AG09309 (cell line): Measurements from ENCODE around the gene PRSS2.
"Not testable (repeated sequence)": the region's sequence is repeated elsewhere in the genome, so short reads cannot be mapped to it uniquely, and the experiment has no call there.

Experiments
- DNase-seq: peaks from one replicate; pipeline ENCODE4 v3.0.0-alpha.2; 2010; ENCODE audit warnings: low read depth
- H3K4me3 ChIP-seq: 2 replicates; pipeline ENCODE4 v1.5.1; 2011; ENCODE audit warnings: mild to moderate bottlenecking, low read depth, low read length, moderate library complexity; ENCODE audit not compliant: control insufficient read depth
- CTCF ChIP-seq: IDR thresholded peaks from 2 replicates; pipeline ENCODE4 v1.5.1; 2011; ENCODE audit warnings: mild to moderate bottlenecking, low read depth, low read length, inconsistent platforms; ENCODE audit not compliant: insufficient read depth, control insufficient read depth; ENCODE audit errors: missing control alignments

Gene PRSS2

GRCh38 chr7:142773230-142773629 lies 2.5 kb downstream of the PRSS2 start:
- no peak for TF ChIP-seq CTCF
- no peak for DNase-seq

GRCh38 chr7:142773937-142774744 lies 3.4 kb downstream of the PRSS2 start:
- H3K4me3 ChIP-seq = no peak overlapping the region
- no peak for TF ChIP-seq CTCF
- DNase-seq = no peak

More at GRCh38 chr7:142773230-142773629, 2.5 kb downstream of the PRSS2 start:
- no peak overlapping the region for H3K4me3 ChIP-seq

GRCh38 chr7:142774826-142775225 lies 4.1 kb downstream of the PRSS2 start:
- TF ChIP-seq CTCF = no peak
- H3K4me3 ChIP-seq = no peak overlapping the region
- DNase-seq = no peak

- DNase-seq, H3K4me3 ChIP-seq: not testable (repeated sequence)
These were observed 4.8 kb downstream of the PRSS2 start for GRCh38 chr7:142775351-142776115.

GRCh38 chr7:142776206-142776844 lies 5.6 kb downstream of the PRSS2 start:
- DNase-seq = peak; percentile 32
- no peak overlapping the region for H3K4me3 ChIP-seq

GRCh38 chr7:142776845-142777225 lies 6.1 kb downstream of the PRSS2 start:
- not testable (repeated sequence) for DNase-seq, H3K4me3 ChIP-seq

More at GRCh38 chr7:142776206-142776844, 5.6 kb downstream of the PRSS2 start:
- no peak for TF ChIP-seq CTCF

GRCh38 chr7:142777318-142777717 lies 6.5 kb downstream of the PRSS2 start:
- no peak overlapping the region for H3K4me3 ChIP-seq
- no peak for DNase-seq
- TF ChIP-seq CTCF = no peak
